H1 (cell line): ENCODE data around the gene SAP30.

ENCODE experiments used
- SIN3A ChIP-seq, 2 experiments: IDR thresholded peaks in 1 of 2; conservative IDR thresholded peaks in 1 of 2; 2 replicates each; pipeline ENCODE4 v1.6.1; 2011 to 2012; ENCODE audit warnings: low read length in 2 of 2, improper control_type of control experiment in 1 of 2, low read depth in 1 of 2, mild to moderate bottlenecking in 1 of 2
- YY1 ChIP-seq: IDR thresholded peaks from 2 replicates; pipeline ENCODE4 v1.6.1; 2011; ENCODE audit warnings: low read depth, mild to moderate bottlenecking, low read length
- TF ChIP-seq, protein P1 (sequence below), 3 experiments: IDR thresholded peaks; 1 replicate in 2 of 3; 2 replicates in 1 of 3; pipeline versions ENCODE4 v1.5.1 to v1.6.1; 2011; ENCODE audit warnings: low read length in 3 of 3, mild to moderate bottlenecking in 3 of 3, inconsistent platforms in 2 of 3, low read depth in 1 of 3, moderate library complexity in 1 of 3; ENCODE audit not compliant: insufficient read depth in 1 of 3; ENCODE audit errors: control extremely low read depth in 1 of 3

GRCh38 chr4:173332963-173333657 lies 37.6 kb upstream of the SAP30 start:
- TF ChIP-seq SIN3A (conservative IDR thresholded peaks at IDR 0.05 in 1 of 2, IDR thresholded peaks at IDR 0.05 in 1 of 2; ENCODE audit: low read depth in 1 of 2, low read length in 2 of 2) (peak in 1 of 2 experiments; percentile 33; a peak in 1 of 4 replicates), YY1 (no peak)
- TF ChIP-seq, protein P1, sequence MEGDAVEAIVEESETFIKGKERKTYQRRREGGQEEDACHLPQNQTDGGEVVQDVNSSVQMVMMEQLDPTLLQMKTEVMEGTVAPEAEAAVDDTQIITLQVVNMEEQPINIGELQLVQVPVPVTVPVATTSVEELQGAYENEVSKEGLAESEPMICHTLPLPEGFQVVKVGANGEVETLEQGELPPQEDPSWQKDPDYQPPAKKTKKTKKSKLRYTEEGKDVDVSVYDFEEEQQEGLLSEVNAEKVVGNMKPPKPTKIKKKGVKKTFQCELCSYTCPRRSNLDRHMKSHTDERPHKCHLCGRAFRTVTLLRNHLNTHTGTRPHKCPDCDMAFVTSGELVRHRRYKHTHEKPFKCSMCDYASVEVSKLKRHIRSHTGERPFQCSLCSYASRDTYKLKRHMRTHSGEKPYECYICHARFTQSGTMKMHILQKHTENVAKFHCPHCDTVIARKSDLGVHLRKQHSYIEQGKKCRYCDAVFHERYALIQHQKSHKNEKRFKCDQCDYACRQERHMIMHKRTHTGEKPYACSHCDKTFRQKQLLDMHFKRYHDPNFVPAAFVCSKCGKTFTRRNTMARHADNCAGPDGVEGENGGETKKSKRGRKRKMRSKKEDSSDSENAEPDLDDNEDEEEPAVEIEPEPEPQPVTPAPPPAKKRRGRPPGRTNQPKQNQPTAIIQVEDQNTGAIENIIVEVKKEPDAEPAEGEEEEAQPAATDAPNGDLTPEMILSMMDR (IDR thresholded peaks at IDR 0.05; ENCODE audit: control extremely low read depth in 1 of 3, insufficient read depth in 1 of 3, low read depth in 1 of 3, low read length in 3 of 3) = no peak
